Measurements from ENCODE around the gene ARHGEF39. TPM values are rescaled to one million over a fixed set of nuclear protein-coding genes. Genes with fewer than 3 reads are reported as not detected.

The ARHGEF39 gene
- total RNA-seq, 4 donors from 2014 or later = 0.52 to 2.2 (median 0.81) TPM

DNA sequence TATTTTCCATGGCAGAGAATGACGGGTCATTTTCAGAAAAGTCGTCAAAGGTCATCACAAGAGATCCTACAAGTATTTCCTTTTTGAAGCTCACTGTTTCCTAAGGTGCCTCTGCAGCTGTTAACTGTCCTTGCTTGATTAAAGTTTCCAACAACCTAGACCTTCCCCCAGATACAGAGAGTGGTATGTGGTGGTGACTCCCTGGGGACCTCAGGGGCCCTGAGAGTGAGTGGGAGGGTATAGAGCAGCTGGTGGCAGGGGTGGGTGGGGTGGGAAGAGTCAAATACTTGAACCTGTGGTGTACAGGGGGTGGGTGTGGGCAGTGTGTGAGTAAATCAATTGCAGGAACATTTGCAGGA is 45.2 kb downstream of the ARHGEF39 start:
- H3K4me3 ChIP-seq = no peak overlapping the region
- 65 to 70% methylated on average over 2 of the region's 2 CpGs for WGBS, 2 donors (ENCODE audit: low coverage in 1 of 2)
- ATAC-seq = no peak
- H3K36me3 ChIP-seq = no peaks in the 10 kb centered on the region
- H3K27ac ChIP-seq = no peak overlapping the region
- H3K9me3 ChIP-seq = no peaks in the 10 kb centered on the region
- H3K27me3 ChIP-seq = peaks cover 14% of the 10 kb centered on the region
- peaks cover 0 to 14% (median 0%) of the 10 kb centered on the region in 3 donors for H3K4me1 ChIP-seq
- TF ChIP-seq, protein P1, sequence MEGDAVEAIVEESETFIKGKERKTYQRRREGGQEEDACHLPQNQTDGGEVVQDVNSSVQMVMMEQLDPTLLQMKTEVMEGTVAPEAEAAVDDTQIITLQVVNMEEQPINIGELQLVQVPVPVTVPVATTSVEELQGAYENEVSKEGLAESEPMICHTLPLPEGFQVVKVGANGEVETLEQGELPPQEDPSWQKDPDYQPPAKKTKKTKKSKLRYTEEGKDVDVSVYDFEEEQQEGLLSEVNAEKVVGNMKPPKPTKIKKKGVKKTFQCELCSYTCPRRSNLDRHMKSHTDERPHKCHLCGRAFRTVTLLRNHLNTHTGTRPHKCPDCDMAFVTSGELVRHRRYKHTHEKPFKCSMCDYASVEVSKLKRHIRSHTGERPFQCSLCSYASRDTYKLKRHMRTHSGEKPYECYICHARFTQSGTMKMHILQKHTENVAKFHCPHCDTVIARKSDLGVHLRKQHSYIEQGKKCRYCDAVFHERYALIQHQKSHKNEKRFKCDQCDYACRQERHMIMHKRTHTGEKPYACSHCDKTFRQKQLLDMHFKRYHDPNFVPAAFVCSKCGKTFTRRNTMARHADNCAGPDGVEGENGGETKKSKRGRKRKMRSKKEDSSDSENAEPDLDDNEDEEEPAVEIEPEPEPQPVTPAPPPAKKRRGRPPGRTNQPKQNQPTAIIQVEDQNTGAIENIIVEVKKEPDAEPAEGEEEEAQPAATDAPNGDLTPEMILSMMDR (IDR thresholded peaks at IDR 0.05) = no peak
- no peak for TF ChIP-seq POLR2A (IDR thresholded peaks at IDR 0.05)
- no peak for TF ChIP-seq POLR2AphosphoS5 (IDR thresholded peaks at IDR 0.05)
- TF ChIP-seq EP300 (IDR thresholded peaks at IDR 0.05) = no peak

DNA sequence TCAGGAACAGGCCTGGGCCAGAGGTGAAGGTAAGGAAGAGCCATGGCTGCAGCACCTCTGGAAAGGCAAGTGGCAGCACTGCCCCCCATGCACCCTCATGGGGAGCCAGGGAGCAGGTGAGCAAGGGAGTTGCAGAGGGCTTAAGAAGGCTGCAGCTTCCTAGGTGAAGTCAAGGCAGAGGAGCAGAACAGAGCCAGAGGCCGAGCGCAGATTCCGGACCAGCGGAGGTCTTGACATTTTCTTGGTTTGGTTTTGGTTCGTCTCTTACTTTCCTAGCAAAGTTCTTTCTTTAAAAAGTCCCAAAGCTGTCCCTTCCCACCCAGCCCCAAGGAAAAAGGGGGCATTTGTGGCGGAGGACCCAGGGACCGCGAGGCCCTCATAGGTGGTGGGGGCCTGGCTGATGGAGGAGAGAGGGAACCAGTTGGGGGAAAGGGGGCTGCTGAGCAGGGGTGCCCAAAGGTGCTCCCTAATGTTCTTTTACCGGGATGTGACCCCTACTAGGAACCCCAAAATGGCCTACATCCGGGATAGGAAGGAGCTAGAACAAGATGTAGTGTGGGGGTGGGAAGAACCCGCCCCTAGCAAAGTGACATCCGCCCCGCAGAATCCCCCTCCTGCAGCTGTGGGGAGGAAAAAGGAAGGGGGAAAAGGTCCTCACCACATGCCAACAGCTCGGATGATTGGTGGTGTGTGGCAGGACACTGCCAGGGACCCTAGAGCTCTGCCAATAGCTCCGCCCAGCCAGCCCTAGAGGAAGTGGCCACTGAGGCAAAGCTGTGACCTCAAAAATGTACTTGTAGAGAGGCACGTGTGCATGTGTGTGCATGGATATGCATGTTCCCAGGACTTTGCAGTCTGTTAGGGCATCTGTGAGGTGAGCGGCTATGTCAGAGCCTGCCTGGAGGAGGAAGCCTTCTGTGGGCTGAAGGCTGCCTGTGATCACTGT is 45.9 kb downstream of the ARHGEF39 start:
- TF ChIP-seq POLR2A (IDR thresholded peaks at IDR 0.05) = no peak
- TF ChIP-seq, protein P1 (IDR thresholded peaks at IDR 0.05) = no peak
- TF ChIP-seq EP300 (IDR thresholded peaks at IDR 0.05) = no peak
- TF ChIP-seq POLR2AphosphoS5 (IDR thresholded peaks at IDR 0.05) = no peak
- ATAC-seq = peak; percentile 41
- Histone ChIP-seq H3K9me3 (no peaks in the 10 kb centered on the region), H3K4me1 (peaks cover 0 to 14% (median 0%) of the 10 kb centered on the region in 3 donors), H3K36me3 (no peaks in the 10 kb centered on the region), H3K4me3 (no peak overlapping the region), H3K27ac (no peak overlapping the region), H3K27me3 (peaks cover 14% of the 10 kb centered on the region)
- WGBS, 2 donors (ENCODE audit: low coverage in 1 of 2) = 50 to 87% methylated on average over 2 to 8 of the region's 17 CpGs

DNA sequence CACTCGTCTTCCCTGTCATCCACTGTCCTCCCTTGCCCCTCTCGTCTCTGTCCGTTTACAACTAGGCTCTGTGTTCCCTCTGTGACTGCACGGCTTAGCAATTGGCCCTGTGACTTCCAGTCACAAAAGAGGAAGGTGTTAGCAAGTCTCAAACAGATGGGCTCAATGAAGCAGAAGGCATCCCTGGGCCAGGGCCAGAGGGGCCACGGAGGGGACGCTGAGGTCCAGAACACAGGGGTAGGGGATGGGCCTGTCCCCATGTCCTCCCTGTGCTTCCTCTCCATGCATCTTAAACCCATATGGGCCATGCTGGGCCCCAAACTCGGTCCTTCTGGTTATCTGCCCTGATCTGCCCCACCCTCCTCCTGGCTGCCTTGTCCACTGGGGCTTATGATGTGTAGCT is 46.7 kb downstream of the ARHGEF39 start, which contains the start of gene CD72:
Gene CD72, minus strand, starts transcription at position 89 of the 403 bp plus-strand sequence. CDS start 110 bp downstream, outside the sequence.
- Histone ChIP-seq H3K4me1 (peaks cover 0 to 14% (median 0%) of the 10 kb centered on the region in 3 donors), H3K4me3 (peak within 1 kb of the TSS; percentile 20 to 51), H3K36me3 (no peaks in the 10 kb centered on the region), H3K9me3 (no peaks in the 10 kb centered on the region), H3K27ac (peak within 1 kb of the TSS in 1 of 4 donors; percentile 41), H3K27me3 (peaks cover 14% of the 10 kb centered on the region)
- 67 to 77% methylated on average over 1 to 4 of the region's 7 CpGs for WGBS, 2 donors (ENCODE audit: low coverage in 1 of 2)
- ATAC-seq = no peak
- TF ChIP-seq POLR2A (IDR thresholded peaks at IDR 0.05) (no peak), EP300 (IDR thresholded peaks at IDR 0.05) (no peak), POLR2AphosphoS5 (IDR thresholded peaks at IDR 0.05) (no peak)
- TF ChIP-seq, protein P1 (IDR thresholded peaks at IDR 0.05) = no peak

DNA sequence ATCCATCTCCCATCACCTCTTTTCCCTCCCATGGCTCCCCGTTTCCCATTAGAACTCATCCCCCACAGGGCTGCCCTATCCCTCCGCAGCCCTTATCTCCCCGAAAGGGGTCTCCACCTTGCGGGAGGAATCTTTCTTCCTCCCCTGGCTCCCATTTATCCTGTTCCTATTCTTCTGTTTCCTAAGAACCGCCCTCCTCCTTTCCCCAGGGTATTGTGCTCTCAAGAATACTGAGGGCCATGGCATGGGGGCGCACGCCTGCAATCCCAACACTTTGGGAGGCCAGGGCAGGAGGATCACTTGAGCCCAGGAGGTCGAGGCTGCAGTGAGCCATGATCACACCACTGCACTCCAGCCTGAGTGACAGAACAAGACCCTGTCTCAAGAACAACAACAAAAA is 47.4 kb downstream of the ARHGEF39 start:
- H3K27ac ChIP-seq = peak overlapping the region in 1 of 4 donors; percentile 41

More for the DNA sequence above, 47.4 kb downstream of the ARHGEF39 start:
- Histone ChIP-seq H3K4me1 (peaks cover 0 to 14% (median 0%) of the 10 kb centered on the region in 3 donors), H3K27me3 (peaks cover 14% of the 10 kb centered on the region), H3K4me3 (peak overlapping the region in 1 of 2 donors; percentile 51), H3K9me3 (no peaks in the 10 kb centered on the region), H3K36me3 (no peaks in the 10 kb centered on the region)
- 31 to 62% methylated on average over 4 of the region's 8 CpGs for WGBS, 2 donors (ENCODE audit: low coverage in 1 of 2)
- ATAC-seq = no peak
- TF ChIP-seq POLR2AphosphoS5 (IDR thresholded peaks at IDR 0.05) = no peak
- TF ChIP-seq EP300 (IDR thresholded peaks at IDR 0.05) = no peak
- TF ChIP-seq, protein P1 (IDR thresholded peaks at IDR 0.05) = no peak
- no peak for TF ChIP-seq POLR2A (IDR thresholded peaks at IDR 0.05)
